ENCODE results near the gene ENAM. TPM values are rescaled to one million over a fixed set of nuclear protein-coding genes. Genes with fewer than 3 reads are reported as not detected.

ENAM gene
- total RNA-seq, 4 donors from 2014 or later: 0.16 TPM; not detected in 3

DNA sequence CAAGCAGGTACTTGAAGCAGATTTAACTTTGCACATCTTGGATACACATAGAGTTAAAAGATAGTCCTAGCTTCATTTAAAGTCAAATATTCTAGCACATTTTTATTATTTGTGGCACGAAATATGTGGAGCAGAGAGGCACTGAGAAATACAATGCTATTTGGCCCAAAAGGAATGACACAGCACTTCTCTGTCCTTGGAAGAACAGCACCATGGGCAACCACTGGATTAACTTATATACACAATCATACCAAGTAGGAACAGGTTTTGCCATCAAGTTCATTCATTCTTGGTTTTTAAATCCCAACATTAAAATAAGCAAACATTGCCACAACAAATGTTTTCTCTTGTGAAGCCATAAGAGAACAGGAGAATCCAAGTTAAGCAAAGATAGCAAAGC, 924 bp upstream of the ENAM start:
- TF ChIP-seq, protein P1, sequence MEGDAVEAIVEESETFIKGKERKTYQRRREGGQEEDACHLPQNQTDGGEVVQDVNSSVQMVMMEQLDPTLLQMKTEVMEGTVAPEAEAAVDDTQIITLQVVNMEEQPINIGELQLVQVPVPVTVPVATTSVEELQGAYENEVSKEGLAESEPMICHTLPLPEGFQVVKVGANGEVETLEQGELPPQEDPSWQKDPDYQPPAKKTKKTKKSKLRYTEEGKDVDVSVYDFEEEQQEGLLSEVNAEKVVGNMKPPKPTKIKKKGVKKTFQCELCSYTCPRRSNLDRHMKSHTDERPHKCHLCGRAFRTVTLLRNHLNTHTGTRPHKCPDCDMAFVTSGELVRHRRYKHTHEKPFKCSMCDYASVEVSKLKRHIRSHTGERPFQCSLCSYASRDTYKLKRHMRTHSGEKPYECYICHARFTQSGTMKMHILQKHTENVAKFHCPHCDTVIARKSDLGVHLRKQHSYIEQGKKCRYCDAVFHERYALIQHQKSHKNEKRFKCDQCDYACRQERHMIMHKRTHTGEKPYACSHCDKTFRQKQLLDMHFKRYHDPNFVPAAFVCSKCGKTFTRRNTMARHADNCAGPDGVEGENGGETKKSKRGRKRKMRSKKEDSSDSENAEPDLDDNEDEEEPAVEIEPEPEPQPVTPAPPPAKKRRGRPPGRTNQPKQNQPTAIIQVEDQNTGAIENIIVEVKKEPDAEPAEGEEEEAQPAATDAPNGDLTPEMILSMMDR (IDR thresholded peaks at IDR 0.05; ENCODE audit: low read depth): no peak

DNA sequence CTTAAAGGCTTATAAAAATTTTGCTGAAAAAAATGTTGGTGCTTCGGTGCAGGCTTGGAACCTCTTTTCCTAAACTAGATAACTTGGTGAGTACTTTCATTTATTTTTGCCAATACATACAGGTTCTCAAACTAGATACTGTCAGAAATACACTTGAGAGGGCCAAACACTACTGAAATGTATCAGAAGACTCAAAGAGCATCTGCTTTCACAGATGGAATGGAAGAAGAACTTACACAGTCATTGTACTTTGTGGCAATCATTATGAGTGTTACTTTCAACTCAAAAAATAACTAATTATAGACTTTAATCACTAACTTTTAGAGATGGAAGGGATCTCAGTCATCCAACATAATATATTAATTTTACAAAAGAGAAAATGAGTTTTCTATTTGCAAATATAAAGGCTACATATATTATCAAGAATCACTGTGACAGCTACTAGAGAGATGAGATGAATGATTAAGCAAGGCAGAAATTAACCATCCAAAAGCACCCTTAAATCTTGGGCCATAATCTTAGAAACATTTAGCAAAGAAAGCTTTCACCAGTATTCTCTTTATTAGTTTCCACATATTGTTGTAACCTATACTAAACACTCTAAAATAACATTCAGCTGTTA, 1.0 kb downstream of the ENAM start:
- TF ChIP-seq, protein P1 (IDR thresholded peaks at IDR 0.05; ENCODE audit: low read depth): no peak

DNA sequence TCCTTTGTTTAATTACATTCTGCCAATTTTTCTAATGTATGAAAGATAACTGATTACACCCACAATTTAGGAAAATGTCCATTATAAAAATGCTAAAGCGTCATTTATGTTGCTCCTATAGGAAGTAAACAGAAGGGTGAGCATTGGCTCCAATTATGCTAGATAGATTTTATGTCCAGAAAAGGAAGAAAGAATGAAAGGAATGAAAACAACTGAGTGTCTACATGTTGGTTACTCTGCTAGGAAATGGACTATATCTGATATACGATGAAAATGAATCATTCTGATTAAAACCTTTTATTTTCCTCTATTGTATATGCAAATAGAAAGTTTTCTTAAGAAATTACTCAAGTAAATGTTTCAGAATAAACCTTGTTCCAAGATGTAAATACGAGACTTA, 1.6 kb downstream of the ENAM start:
- TF ChIP-seq, protein P1 (IDR thresholded peaks at IDR 0.05; ENCODE audit: low read depth): no peak

DNA sequence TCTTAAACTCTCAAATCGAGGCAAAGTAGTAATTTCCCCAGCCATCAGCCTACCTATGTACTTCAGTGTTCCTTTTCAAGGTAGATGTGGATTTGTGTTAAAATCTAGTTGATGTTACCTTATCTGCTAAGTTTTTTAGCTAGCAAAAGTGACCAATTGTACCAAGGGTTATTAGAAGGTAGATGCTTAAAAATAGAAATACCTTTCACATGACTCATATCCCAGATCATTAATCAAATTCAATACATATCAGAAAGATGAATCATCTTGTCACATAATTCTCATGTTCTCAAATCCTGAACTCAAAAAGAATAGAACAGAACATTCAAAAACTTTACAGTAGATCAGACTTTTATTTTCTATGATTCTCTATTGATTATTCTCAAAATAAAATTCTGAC, 3.5 kb downstream of the ENAM start:
- TF ChIP-seq, protein P1 (IDR thresholded peaks at IDR 0.05; ENCODE audit: low read depth): no peak

DNA sequence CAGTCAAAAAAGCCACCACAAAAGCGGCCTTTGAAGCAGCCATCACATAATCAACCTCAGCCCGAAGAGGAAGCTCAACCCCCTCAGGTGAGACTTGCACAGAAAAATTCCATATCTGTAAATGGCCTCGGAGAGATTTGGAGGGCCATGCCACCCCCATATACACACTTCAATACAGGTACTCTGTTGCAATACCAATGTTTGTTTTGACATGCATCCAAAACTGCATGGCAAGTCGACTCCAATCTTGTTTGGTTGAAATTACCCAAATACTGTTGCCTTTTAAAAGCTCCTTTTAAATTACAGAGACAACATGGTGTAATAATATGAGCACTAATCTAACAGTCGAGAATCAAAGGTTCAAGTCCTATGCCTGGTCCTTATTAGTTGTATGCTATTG, 5.9 kb downstream of the ENAM start:
- TF ChIP-seq, protein P1 (IDR thresholded peaks at IDR 0.05; ENCODE audit: low read depth): no peak

DNA sequence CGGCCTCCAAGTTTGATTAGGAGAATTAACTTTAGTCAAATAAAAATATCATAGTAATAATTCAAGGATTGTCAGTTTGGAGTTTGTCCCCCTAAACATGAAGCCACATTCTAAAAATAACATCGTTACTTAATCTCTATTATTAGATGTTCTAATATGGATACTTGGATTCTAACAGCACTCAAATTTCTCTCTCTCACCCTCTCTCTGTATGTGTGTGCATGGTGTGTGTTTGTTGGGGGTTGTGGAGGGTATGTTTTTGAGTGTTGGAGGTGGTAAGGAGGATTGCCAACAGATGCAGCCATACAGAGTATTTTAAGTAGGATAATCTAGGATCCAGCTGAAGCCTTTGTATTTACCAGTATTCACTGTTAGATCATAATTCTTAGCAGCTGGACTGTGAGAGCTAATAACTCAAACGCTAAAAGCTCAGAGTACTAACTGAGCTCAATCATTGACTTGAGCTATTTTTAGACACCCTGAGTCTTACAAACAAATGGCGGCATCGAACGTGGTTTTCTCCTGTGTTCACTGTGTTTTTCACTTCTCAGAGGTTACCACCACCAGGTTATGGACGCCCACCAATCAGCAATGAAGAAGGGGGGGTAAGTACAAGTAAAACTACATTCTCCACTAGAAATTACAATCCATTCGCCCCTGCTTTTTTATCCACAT, 8.8 kb downstream of the ENAM start:
- TF ChIP-seq, protein P1 (IDR thresholded peaks at IDR 0.05; ENCODE audit: low read depth): no peak

DNA sequence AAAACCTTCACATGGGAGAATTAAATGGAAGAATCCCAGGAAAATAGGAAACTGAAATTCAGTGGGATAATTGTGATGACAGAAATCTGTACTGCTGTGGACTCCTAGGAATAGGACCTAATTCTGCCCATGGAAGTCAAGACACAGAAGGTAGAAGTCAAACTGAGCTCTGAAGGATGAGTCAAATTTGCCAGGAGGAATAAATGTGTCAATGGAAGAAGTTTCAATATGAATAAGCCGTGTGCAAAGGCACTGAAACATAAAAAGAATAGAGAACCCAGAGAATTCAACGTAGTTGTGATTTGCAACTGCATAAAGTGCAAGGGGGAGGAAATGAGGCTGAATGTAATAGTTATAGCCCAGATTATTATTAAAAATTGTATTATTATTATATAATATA, 11.6 kb downstream of the ENAM start:
- TF ChIP-seq, protein P1 (IDR thresholded peaks at IDR 0.05; ENCODE audit: low read depth): no peak
